Heart left ventricle (tissue), 16 donors: ENCODE data around the gene OSTC. TPM values are rescaled to one million over a fixed set of nuclear protein-coding genes. Genes with fewer than 3 reads are reported as not detected.
"Not testable (repeated sequence)": the region's sequence is repeated elsewhere in the genome, so short reads cannot be mapped to it uniquely, and the experiment has no call there.

ENCODE experiments used
- ATAC-seq, 4 donors: fragments of 200-7000 bp; cut with Tn5 transposase; one replicate each; pipeline ENCODE4 v1.9.1; 2020 to 2022; ENCODE audit warnings: moderate library complexity in 4 of 4, mild to moderate bottlenecking in 3 of 4, moderate number of reproducible peaks in 1 of 4
- DNase-seq, 5 donors: peaks; one replicate each; pipeline ENCODE4 v3.0.0-alpha.2; 2020
- H3K27ac ChIP-seq, 12 donors: fragments of 200-600 bp; sonication (generic) in 4 of 12; one replicate each; pipeline versions ENCODE4 v1.5.0 to v1.8.0; 2016 to 2022; ENCODE audit warnings: mild to moderate bottlenecking in 2 of 12
- H3K27me3 ChIP-seq, 9 donors: fragments of 200-600 bp; sonication (generic) in 2 of 9; one replicate each; pipeline versions ENCODE4 v1.5.1 to v1.8.0; 2016 to 2022; ENCODE audit warnings: mild to moderate bottlenecking in 3 of 9
- H3K36me3 ChIP-seq, 9 donors: fragments of 200-600 bp; sonication (generic) in 2 of 9; one replicate each; pipeline versions ENCODE4 v1.5.0 to v1.8.0; 2018 to 2022; ENCODE audit warnings: mild to moderate bottlenecking in 2 of 9
- H3K4me1 ChIP-seq, 12 donors: fragments of 200-600 bp; sonication (generic) in 4 of 12; one replicate each; pipeline versions ENCODE4 v1.5.0 to v1.8.0; 2016 to 2022; ENCODE audit warnings: mild to moderate bottlenecking in 3 of 12
- H3K4me3 ChIP-seq, 12 donors: fragments of 200-600 bp; sonication (generic) in 4 of 12; one replicate each; pipeline versions ENCODE4 v1.5.0 to v1.8.0; 2017 to 2022; ENCODE audit warnings: mild to moderate bottlenecking in 9 of 12, moderate library complexity in 4 of 12
- H3K9me3 ChIP-seq, 12 donors: fragments of 200-600 bp; sonication (generic) in 4 of 12; one replicate each; pipeline versions ENCODE4 v1.5.0 to v1.8.0; 2016 to 2022; ENCODE audit warnings: mild to moderate bottlenecking in 1 of 12
- CTCF ChIP-seq, 12 donors: fragments of 200-600 bp; sonication (generic) in 4 of 12; IDR thresholded peaks; one replicate each; pipeline versions ENCODE4 v1.5.0 to v1.8.0; 2018 to 2022; ENCODE audit warnings: antibody characterized with exemption in 12 of 12, mild to moderate bottlenecking in 5 of 12
- POLR2A ChIP-seq, 2 donors: fragments of 450-650 bp; IDR thresholded peaks; one replicate each; pipeline ENCODE4 v1.6.1; 2017; ENCODE audit warnings: antibody characterized with exemption in 2 of 2, mild to moderate bottlenecking in 2 of 2, moderate library complexity in 2 of 2
- WGBS, 4 donors: extraction: QIAGEN DNeasy Blood & Tissue Kit in 2 of 4; methylation state at CpG; one replicate each; pipeline versions ENCODE4 v1.1.5 to v1.1.7; 2013 to 2018; 5-methylcytosine and 5-hydroxymethylcytosine counted together
- intact Hi-C, 10 donors: fragments of 100-400 bp; cut with DNase I; formaldehyde crosslinking; loops; one replicate each; pipeline versions ENCODE4 v1.11.1 to v1.14.2; 2022
- polyA plus RNA-seq, 2 donors: library from polyadenylated mRNA; stranded (reverse); fragments of 200-250 nt; gene quantifications; one replicate each; pipeline ENCODE4 v1.2.3, GENCODE V29; 2013
- total RNA-seq, 9 donors: library from RNA; depleted of rRNA in 2 of 9; stranded (reverse); fragments of >200 nt in 2 of 9; fragmentation: NEBNext Ultra II Directional in 3 of 9; extraction: Animal tissue kit (Norgen Biotek cat#: 25700) in 3 of 9; gene quantifications; one replicate each; pipeline versions ENCODE4 v1.1.0 to v1.2.4, GENCODE V29; 2016 to 2023
- donor health status: ischemic (EF 13 %, LVEDD 7.1; RV severe dilation, severe dysfunction).
- donor health status: healthy with polysubstance abuse.
- donor health status: DM: no; HTN: yes; CAD: no.
- donor health status: DM: no; HTN: no; CAD: no.
- donor health status: ischemic (EF 25% LVEDD 6.9; RV normal size, moderate dysfunction).
- donor health status: ischemic (EF 25% LVEDD 5.7; RV mildly dilated, moderate dysfunction).
- donor health status: healthy.
- donor health status: DM: yes; HTN: yes; CAD: no.
- donor health status: ischemic (EF 35%, LVEDD 5.7; RV mildly dilated, moderate dysfunction).
- donor health status: nonischemic (EF 11% LVEDD 7.7; RV severe dilation, severe dysfunction).
- donor health status: DM: yes; HTN: yes; CAD: no.
- donor health status: PGD.
- donor health status: ischemic (EF 29% LVEDD 5.4; RV normal size, mild dysfunction).
- donor health status: nonischemic (EF 23%, LVEDD 6.1; RV moderate dilation, normal function).

The OSTC gene
- total and polyA plus RNA-seq, 11 donors, result 20.5 to 146 (median 32.4) TPM

GRCh38 chr4:108709234-108709633, 58.8 kb downstream of the OSTC start:
- Histone ChIP-seq H3K4me3 (no peak overlapping the region), H3K4me1 (no peaks in the 10 kb centered on the region), H3K27me3 (no peaks in the 10 kb centered on the region), H3K36me3 (no peaks in the 10 kb centered on the region), H3K27ac (no peak overlapping the region), H3K9me3 (no peaks in the 10 kb centered on the region)
- 81 to 85% (median 83%) methylated on average over 10 of the region's 10 CpGs for WGBS, 4 donors
- no peak for DNase-seq
- intact Hi-C loops, result no loop called here
- no peak for ATAC-seq
- TF ChIP-seq POLR2A (IDR thresholded peaks at IDR 0.05) (no peak), CTCF (IDR thresholded peaks at IDR 0.05) (no peak)

- H3K9me3 ChIP-seq, result no peaks in the 10 kb centered on the region
- TF ChIP-seq POLR2A (IDR thresholded peaks at IDR 0.05) (no peak), CTCF (IDR thresholded peaks at IDR 0.05) (no peak)
- ATAC-seq (no peak), DNase-seq (no peak)
- no peak overlapping the region for H3K27ac ChIP-seq
- intact Hi-C loops, result no loop called here
- H3K4me1 ChIP-seq, result no peaks in the 10 kb centered on the region
- no peaks in the 10 kb centered on the region for H3K27me3 ChIP-seq
- H3K36me3 ChIP-seq, result no peaks in the 10 kb centered on the region
- 41 to 53% (median 45%) methylated on average over 7 of the region's 7 CpGs for WGBS, 4 donors
- H3K4me3 ChIP-seq, result no peak overlapping the region
These were observed 59.3 kb downstream of the OSTC start for GRCh38 chr4:108709722-108710121.

- H3K4me1 ChIP-seq, H3K9me3 ChIP-seq, intact Hi-C loops, H3K36me3 ChIP-seq, H3K27me3 ChIP-seq, H3K4me3 ChIP-seq, ATAC-seq, H3K27ac ChIP-seq, DNase-seq: not testable (repeated sequence)
- WGBS, 4 donors, result 51 to 66% (median 56%) methylated on average over 7 of the region's 7 CpGs
These were observed 60.2 kb downstream of the OSTC start for GRCh38 chr4:108710578-108710977.

- ATAC-seq (no peak), DNase-seq (no peak)
- no peak overlapping the region for H3K27ac ChIP-seq
- no peaks in the 10 kb centered on the region for H3K9me3 ChIP-seq
- TF ChIP-seq CTCF (IDR thresholded peaks at IDR 0.05) (no peak), POLR2A (IDR thresholded peaks at IDR 0.05) (no peak)
- H3K4me1 ChIP-seq, result no peaks in the 10 kb centered on the region
- H3K27me3 ChIP-seq, result no peaks in the 10 kb centered on the region
- 53 to 59% (median 57%) methylated on average over 4 of the region's 4 CpGs for WGBS, 4 donors
- intact Hi-C loops, result no loop called here
- H3K36me3 ChIP-seq, result no peaks in the 10 kb centered on the region
- H3K4me3 ChIP-seq, result no peak overlapping the region
These were observed 64.5 kb downstream of the OSTC start for GRCh38 chr4:108714880-108715279.

- ATAC-seq (no peak), DNase-seq (no peak)
- TF ChIP-seq POLR2A (IDR thresholded peaks at IDR 0.05), result no peak
- TF ChIP-seq CTCF (IDR thresholded peaks at IDR 0.05), result no peak
- WGBS, 4 donors, result 47 to 67% (median 57%) methylated on average over 2 of the region's 2 CpGs
- Histone ChIP-seq H3K27me3 (no peaks in the 10 kb centered on the region), H3K4me1 (no peaks in the 10 kb centered on the region), H3K27ac (no peak overlapping the region), H3K9me3 (no peaks in the 10 kb centered on the region), H3K36me3 (no peaks in the 10 kb centered on the region), H3K4me3 (no peak overlapping the region)
- intact Hi-C loops, result no loop called here
These were observed 65.9 kb downstream of the OSTC start for GRCh38 chr4:108716340-108716739.
